HK-2 (cell line): Measurements from ENCODE around the gene ARHGEF3.
A peak's percentile ranks its signal among the peaks of the same experiment; 100 is the strongest.

ENCODE experiments used
- DNase-seq: peaks from one replicate; pipeline ENCODE4 v3.0.0-alpha.2; 2018; ENCODE audit not compliant: unreplicated experiment

The ARHGEF3 gene, protein sequence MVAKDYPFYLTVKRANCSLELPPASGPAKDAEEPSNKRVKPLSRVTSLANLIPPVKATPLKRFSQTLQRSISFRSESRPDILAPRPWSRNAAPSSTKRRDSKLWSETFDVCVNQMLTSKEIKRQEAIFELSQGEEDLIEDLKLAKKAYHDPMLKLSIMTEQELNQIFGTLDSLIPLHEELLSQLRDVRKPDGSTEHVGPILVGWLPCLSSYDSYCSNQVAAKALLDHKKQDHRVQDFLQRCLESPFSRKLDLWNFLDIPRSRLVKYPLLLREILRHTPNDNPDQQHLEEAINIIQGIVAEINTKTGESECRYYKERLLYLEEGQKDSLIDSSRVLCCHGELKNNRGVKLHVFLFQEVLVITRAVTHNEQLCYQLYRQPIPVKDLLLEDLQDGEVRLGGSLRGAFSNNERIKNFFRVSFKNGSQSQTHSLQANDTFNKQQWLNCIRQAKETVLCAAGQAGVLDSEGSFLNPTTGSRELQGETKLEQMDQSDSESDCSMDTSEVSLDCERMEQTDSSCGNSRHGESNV

DNA sequence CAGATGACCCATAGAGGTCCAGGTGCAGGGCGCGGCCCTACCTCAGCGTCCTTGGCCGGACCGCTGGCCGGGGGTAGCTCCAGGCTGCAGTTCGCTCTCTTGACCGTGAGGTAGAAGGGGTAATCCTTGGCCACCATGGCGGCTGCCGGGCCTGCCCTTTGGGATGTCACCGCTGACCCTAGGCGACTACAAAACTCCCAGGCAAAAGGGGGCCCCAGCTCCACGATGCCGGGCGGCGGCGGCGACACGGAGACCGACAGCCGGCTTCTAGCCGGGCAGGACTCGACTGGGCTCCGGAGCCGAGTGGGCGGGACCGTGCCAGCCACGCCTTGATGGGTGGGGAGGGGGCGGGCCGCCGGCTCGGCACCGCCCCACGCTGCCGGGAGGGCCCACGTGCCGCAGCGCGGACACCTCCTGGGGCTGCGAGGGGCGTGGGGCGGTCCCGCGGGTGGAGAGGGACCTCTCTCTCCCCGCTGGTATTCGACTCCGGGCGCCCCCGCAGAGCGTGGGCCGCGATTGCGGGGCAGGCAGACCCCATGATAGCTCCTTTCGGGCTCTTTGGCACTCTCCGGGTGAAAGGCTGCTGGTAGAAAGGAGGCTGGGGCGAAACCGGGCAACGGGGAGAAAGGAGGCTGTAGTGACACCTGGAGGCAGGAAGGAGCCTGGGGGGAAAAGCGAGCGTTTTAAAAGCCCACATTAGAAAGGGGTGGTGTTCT, at the start of gene ARHGEF3:
Gene ARHGEF3, minus strand, starts transcription at position 288 of the 716 bp plus-strand sequence. Its CDS starts 151 bp downstream, at position 137.
- peak; percentile 77 for DNase-seq

DNA sequence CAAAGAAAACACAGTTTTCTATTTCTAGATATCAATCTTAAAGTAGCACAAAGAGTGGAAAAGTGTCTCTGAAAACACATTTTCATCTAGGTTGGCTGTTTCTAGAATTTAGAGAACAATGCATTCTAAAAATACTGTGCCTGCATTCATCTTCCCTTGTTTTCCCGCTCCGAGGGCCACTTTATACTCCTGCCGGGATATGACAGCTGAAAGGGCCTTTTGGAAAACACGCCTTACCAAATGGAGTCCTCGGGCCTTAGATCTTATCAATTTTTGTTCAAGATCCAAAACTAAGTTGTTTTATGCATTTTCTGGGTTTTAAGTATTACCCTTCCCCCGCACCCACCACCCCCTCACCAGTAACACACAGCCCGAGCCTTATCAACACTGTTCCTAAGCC, 47.9 kb upstream of the ARHGEF3 start:
- no peak for DNase-seq

DNA sequence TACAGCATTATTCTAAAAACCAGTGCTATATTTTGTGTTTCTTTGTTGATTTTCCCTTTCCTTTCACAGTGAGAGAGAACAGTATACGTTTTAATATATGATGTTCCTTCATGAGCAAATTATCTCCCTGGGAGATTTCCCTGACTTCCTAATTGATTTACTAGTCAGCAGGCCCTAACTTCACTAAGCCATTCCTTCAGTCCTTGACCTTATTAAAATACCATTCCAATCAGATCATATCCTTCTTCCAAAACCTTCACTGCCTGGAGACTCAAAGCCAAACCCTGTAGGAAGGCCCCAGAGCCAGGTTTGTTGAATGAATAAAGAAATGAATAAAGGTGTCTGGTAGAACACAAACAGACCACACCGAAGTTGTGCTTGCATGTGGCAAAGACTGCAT, 43.8 kb upstream of the ARHGEF3 start:
- no peak for DNase-seq

DNA sequence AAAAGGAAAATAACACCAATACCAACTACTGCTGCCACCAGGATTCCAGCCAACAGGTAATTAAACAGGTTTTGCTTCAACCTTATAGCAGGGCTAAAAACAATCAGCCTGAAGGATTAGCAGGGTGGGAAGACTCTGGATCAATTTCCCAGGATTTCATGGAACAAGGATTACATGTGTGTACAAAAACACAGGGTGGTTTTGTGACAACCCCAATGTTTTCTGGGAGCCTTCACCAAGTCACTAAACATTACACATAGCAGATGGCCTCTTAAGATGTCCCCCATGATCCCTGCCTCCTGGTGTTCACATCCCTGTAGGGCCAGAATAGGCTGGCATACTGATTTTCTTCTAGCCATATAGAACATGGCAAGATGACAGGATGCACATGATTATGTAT, 42.8 kb upstream of the ARHGEF3 start:
- no peak for DNase-seq

DNA sequence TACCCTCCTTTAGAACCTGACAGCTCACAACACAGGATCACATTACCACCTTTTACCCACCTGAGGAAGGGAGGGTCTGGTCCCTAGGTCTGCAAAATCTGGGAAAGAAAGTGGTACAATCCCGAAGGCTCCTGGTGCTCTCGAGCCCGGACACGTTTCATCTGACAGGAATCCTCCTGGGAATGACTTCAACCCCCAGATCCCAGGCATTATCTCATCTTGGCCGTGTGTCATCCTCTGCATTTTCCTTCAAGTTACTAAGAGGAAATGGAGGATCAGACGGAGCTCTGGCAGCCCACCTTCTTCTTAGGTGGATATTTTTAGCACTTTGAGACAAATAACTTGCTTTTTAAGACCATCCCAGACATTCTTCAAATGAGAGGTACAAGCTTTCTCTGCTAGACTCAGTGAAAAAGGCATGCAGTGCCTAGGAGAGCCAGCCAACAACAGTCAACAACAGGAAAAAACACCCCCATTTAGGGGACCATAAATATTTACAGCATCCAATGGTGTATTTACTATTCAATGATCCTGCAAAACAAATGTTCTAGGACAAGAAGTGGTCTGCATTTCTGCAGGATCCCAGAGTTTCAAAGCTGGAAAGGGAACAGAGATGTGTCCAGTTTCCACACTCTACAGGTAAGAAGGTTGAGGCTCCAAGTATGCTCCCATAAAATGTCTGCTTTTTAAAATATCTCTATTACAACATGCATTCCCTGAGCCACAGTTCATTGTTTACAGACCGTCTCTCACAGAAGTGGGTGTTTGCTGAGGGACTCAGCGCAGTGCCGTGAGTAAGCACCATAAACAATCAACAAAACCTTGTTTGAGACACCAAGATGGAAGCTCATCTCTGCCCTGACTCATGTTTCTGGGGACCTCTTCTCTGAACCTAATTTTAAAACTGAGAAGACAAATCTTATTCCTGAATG, 38.3 kb upstream of the ARHGEF3 start:
- no peak for DNase-seq

DNA sequence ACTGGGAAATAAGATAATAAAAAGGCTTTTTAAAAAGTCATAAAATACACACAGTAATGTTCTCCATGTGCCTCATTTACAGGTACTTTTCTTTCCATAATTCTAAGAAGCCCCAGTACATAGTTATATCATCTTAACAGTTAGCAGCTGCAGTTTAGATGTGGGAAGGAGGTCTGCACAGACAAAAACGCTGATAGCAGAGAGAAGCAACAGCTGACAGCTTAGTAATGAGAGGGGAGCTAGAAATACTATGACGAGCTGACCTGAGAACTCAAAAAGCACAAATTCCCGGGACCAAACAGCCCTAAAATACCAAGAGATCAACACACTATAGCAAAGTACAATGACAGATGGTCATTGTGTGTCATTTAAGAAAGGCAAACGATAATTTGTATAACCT, 36.7 kb upstream of the ARHGEF3 start:
- DNase-seq: no peak

DNA sequence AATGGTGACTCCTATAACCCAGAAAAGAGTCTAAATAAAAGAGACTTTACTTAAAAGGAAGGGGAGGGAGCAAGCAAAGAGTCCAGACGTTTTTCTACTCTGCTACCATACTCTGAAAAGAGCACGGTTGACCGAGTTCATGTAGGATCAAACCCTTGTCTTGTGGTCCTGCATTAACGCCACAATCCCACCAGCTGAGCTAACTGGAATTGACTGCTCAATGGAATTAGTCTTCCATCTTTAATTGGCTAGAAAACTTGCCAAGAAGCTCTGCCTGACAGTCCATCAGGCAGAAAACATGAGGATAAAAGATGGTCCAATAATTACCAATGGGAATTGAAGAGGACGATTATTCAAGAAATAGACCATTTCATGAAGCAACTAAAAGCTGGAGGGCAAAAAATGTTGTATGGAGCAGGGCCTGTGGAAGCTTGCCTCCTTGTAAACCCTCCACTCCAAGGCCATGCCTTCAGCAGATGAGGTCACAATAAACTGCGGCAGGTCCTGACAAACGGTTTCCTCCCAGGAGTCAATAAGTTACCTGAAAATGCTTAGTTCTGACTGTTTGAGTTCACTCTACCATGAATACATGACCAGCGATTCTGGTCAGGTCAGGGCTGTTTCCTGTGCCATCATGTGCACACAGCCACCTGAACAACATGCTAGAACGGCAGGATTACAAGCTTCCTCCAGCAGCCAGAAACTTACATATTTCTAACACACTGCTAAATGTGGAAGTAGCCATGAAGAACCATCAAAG, 35.6 kb upstream of the ARHGEF3 start:
- DNase-seq: peak; percentile 37

DNA sequence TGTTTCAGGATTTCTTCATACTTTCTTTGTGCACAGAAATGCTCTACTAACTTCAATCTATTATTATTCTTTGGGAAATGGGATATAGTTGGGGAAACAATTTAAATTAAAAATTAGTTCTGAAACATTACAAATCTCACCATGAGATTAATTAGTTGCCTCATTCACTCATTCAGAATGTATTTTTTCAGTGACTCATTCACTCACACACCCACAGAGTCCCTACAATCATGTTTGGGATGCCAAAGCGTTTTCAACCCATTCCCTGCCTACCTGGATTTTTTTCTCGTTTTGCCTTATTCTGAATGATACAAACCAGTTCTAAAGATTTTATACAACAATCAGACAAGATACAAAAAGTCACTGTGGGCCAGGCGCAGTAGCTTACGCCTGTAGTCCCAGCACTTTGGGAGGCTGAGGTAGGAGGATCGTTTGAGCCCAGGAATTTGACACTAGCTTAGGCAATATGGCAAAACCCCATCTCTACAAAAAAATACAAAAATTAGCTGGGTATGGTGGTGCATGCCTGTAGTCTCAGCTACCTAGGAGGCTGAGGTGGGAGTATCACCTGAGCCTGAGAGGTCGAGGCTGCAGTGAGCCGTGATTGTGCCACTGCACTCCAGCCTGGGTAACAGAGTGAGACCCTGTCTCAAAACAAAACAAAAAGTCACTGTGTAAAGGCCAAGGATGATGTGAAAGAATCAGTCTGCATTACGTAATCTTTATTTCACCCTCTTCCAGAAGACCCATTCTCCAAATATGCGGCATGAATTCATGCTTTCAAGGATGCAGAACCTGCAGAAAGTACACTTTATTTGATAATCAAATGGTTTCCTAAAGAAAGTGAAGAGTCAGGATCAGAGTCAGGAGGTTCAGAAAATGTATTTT, 34.8 kb upstream of the ARHGEF3 start:
- DNase-seq: no peak

DNA sequence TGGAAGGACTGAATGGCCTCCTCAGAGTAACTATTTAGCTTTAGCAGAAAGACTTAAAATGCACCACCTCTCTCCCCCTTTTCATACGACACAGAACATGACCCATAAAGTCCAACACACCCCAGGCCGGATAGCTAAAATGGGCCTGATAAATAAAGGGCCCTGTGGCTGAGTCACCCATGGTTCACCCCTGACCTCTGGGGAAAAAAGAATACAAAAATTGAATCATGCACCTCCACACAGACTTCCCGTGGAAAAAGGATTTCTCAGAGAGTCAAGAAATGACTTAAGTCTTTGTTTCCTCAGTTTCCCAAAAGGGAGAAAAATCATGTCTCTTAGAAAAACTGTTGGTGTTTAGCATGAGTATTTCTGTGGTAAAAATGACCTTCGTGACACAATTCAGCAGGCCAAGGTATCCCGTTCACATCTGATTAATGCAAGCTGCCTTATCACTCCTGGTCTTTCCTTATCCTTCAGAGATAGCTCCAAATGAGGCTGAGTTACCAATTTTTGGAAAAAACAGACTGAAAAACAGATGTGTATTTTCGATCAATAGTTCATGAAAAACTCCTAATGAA, 34.0 kb upstream of the ARHGEF3 start:
- DNase-seq: no peak

DNA sequence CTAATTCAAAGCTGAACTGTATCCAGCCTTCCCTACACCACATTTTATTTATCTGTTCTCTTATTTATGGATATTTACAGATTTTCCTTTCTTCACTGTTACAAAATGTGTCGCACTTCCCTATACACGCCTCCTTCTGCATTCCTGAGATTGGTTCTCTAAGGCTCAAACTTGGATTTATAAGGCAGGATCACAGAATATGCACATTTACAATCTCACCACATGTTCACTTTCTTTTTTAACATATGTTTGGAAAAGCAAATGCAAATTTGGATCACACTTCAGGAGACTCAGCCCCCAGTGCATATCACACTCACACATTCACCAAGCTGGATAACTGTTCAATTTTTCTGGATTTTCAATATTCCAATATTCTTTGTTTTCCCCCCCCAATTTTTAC, 31.8 kb upstream of the ARHGEF3 start:
- DNase-seq: no peak

DNA sequence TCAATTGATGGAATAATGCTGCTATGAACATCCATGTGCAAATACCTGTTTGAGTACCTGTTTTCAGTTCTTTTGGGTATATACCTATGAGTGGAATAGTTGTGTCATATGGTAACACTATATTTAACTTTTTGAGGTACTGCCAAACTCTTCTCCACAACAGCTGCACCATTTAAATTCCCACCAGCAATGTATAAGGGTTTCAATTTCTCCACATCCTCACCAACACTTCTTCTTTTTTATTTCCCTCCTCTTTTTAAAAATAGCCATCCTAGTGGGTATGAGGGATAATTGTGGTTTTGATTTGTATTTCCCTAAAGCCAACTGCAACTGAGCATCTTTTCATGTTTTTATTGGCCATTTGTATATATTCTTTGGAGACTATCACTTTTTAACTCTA, 31.3 kb upstream of the ARHGEF3 start:
- no peak for DNase-seq

DNA sequence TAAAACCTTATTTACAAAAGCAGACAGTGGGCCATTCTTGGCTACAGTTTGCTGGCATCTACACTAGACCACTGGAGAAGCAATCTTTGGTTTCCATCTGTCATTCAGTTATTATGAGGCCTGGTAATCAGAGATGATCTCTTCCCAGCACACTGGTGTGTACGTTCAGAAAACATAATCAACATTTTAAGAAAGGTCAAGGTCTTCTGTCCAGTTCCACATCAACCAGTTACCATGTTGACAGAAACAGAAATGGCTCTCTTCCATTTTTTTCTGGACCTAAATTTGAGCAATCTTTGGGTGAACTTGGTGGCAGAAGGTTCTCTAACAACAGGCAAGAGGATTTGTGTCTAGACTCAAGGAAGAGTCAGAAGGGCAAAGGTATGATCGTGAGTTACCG, 29.8 kb upstream of the ARHGEF3 start:
- DNase-seq: no peak

DNA sequence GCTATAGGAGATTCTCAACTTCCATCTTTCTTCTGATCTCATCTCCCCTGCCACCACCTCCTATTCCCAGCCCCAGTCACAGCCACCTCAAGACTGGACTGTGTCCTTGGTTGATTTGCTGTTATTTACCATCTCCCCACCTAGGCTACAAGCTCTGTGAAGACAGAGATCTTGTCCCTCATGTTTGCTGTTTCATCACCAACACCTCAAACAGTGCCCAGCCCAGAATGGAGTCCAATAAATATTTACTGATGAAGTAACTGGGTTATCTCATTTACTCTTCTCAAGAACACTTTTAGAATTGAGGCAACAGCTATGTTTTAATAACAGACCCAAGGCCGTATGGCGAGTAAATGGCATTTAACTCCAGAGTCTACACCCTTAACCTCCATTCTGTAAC, 29.1 kb upstream of the ARHGEF3 start:
- no peak for DNase-seq

DNA sequence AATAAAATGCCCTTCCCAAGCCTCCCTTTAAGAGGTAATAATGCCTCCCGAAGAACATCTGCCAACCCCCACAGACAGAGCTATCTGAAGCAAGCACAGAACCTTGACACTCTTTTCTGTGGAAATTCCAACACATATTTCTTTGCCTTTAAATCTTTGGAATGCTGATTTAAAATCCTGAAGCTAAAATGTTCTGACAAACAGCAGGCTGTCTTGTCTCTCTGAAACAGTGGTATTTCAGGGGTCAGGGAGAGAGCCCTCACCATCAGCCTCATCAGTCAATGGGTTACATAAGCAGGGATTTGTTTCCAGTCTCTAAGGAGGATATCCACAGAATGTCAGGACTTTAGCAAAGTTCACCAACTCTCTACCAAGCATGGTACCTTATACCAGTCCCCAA, 27.8 kb upstream of the ARHGEF3 start:
- no peak for DNase-seq

DNA sequence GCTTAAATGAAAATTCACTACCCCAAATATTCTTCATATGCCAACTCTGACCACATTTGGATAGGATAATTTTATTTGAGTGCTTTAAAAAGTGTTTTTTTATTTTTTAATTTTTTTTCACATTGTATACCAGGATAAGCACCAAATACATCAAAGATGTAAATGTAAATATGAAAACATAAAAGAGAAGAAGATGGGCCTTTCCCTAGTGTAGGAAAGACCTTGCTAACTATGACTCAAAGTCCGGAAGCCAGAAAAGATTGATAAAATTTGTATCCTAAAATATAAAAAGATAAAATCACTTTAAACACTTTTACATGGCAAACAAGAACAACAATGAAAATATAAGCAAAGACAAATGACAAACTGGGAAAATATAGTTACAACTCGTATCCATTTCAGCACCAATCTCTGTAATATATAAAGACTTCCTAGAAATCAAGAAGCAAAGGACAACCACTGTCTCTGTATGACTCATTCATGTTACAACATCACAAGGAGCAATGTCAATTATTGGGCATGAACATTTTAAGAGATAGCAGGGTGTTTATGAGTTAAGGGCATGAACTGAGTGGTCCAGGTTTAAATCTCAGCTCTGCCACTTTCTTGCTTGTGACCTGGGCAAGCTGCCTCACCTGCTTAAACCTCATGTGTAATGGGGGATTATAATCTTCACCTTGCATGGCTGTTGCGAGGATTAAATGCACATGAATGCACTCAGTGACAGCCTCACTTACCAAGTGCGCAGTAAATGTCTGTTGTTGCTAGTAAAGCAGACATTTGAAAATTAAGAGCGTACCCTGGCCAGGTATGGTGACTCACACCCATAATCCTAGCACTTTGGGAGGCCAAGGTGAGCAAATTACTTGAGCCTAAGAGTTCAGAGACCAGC, 25.3 kb upstream of the ARHGEF3 start:
- no peak for DNase-seq

DNA sequence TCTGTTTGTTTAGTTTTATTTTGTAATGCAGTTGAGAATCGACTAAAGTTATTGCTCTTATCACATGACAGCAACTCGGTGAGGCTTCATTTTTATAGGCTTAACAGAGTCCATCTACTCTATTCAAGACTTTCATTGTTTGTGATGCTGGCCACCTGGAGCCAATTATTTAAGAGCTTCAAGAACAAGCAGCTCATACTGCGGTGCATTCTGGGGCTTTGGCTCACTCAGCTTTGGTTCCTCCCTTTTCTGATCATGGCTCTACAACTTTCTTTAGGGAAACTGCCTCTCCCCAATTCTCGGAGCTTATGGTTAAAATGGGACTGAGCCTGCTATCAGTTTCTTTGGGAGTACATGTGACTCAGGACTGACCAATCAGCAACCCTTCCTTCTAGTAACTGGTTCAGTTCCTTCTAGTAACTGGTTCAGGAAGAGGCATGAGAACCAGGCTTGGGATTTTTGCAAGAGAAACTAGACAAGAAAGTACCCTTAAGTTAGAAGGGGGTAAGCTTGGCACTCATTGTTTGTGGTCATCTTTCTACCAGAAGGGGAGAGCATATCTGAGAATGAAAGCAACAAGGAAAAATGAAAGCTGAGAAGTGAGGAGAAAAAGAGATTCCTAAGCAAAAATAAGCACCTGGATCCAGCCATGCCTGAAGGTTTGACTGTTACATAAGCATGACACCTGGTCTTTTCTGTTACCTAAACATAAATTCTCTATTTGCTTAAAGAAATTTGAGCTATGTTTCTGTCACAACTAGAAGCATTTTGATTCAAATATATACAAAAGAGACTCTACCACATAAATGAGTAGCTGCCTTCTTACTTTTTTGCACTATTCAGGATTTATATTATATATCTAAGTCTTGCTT, 24.1 kb upstream of the ARHGEF3 start:
- DNase-seq: no peak

DNA sequence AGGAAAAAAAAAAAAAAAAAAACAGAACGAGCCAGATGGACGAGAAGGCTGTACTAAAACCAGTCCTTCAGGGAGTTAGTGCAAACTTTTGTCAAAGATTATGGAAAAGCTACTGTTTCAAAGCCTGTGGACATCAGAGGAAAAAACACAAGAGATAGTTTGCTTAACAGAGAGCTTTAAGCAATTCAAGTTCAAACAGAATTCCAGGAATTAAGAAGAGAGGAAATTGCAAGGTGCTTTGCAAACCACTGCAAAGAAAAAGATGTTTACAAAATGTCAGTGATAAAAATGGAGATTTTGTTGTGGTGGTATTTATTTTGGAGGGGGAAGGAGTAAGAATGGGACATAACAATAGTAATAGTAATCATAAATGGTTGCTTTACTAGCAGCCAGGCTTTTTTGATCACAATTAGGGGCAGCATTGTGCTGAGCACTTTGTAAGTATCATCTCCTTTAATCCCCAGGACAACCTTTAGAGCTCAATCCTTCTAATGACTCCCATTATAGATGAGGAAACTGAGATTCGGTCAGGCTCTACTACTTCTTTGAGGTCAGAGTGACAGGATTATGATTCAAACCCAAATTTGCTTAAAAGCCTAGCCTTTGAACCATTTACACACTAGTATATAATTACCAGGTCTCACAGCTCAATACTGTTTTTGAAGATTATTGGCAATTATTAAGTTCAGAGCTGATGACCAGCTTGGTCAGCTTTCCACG, 22.4 kb upstream of the ARHGEF3 start:
- DNase-seq: no peak
